HEK293T (cell line): ENCODE results near the gene TBX20.
"Not testable (repeated sequence)": the region's sequence is repeated elsewhere in the genome, so short reads cannot be mapped to it uniquely, and the experiment has no call there.

Experiments used
- ARNT ChIP-seq: fragments of 450-650 bp; IDR thresholded peaks from 2 replicates; pipeline ENCODE4 v1.6.1; 2017; ENCODE audit warnings: mild to moderate bottlenecking
- BHLHE40 ChIP-seq: fragments of 450-650 bp; IDR thresholded peaks from 2 replicates; pipeline ENCODE4 v1.6.1; 2016; ENCODE audit warnings: mild to moderate bottlenecking, moderate library complexity, borderline replicate concordance
- CTBP1 ChIP-seq: fragments of 450-650 bp; IDR thresholded peaks from 2 replicates; pipeline ENCODE4 v1.6.1; 2016; ENCODE audit warnings: borderline replicate concordance
- FOXK2 ChIP-seq: fragments of 450-650 bp; IDR thresholded peaks from 2 replicates; pipeline ENCODE4 v1.6.1; 2016; ENCODE audit warnings: mild to moderate bottlenecking
- FOXM1 ChIP-seq: fragments of 450-650 bp; IDR thresholded peaks from 2 replicates; pipeline ENCODE4 v1.6.1; 2017; ENCODE audit warnings: mild to moderate bottlenecking, borderline replicate concordance
- HDGF ChIP-seq: fragments of 450-650 bp; IDR thresholded peaks from 2 replicates; pipeline ENCODE4 v1.6.1; 2017; ENCODE audit warnings: antibody characterized with exemption, borderline replicate concordance
- NFRKB ChIP-seq: fragments of 450-650 bp; IDR thresholded peaks from 2 replicates; pipeline ENCODE4 v1.6.1; 2016; ENCODE audit warnings: mild to moderate bottlenecking, moderate library complexity
- PKNOX1 ChIP-seq: fragments of 450-650 bp; IDR thresholded peaks from 2 replicates; pipeline ENCODE4 v1.6.1; 2016
- TARDBP ChIP-seq: fragments of 450-650 bp; IDR thresholded peaks from 2 replicates; pipeline ENCODE4 v1.6.1; 2016

DNA sequence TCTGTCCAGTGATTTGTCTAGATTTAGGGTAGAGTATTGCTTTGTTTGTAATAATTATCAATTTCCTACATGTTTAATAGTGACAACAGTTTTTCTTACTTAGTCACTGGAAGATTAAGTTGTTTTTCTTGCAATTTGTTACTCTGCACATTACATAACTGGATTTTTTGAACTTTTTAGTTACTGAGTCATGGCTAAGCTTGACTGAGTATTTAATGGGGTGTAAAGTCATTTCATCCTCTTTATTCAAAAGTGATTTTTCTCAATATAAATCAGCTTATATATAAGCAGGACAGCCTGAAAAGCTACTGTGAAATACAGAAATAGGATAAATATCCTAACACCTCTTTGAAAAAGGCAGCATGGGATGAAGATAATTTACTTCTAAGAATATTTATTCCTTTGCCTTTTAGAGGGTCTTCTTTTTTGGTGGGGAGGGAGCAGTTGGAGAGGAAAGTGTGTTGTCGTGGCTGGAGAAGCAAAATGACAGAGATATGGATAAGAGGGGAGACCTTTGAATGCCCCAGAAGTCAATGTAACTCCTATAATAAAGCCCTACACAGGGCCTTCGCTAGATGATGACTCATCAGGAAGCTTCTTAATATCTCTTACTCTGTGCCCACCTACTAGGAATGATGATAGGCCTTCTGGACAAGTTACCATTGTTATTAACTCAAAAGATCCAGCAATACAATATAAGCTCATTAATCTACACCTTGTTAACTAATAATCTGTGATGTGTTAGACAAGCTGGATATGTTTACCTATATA is 55.3 kb downstream of the TBX20 start:
- TF ChIP-seq BHLHE40, FOXM1, TARDBP, PKNOX1, ARNT, CTBP1, FOXK2, HDGF, NFRKB: not testable (repeated sequence)
